HepG2 (cell line): Measurements from ENCODE around the gene CKB. TPM values are rescaled to one million over a fixed set of nuclear protein-coding genes. Genes with fewer than 3 reads are reported as not detected.
A peak's percentile ranks its signal among the peaks of the same experiment; 100 is the strongest.

Source experiments
- DMAP1 ChIP-seq: IDR thresholded peaks from 2 replicates; pipeline ENCODE4 v1.6.1; 2016
- ETV6 ChIP-seq: sonication (generic); formaldehyde crosslinking; conservative IDR thresholded peaks from 2 replicates; pipeline ENCODE4 v1.4.0; 2020; ENCODE audit warnings: missing genetic modification reagents
- FOXJ3 ChIP-seq: sonication (generic); formaldehyde crosslinking; IDR thresholded peaks from 2 replicates; pipeline ENCODE4 v1.4.0; 2020; ENCODE audit warnings: missing genetic modification reagents, mild to moderate bottlenecking, borderline replicate concordance
- HMG20A ChIP-seq: IDR thresholded peaks from 2 replicates; pipeline ENCODE4 v1.6.1; 2016; ENCODE audit warnings: borderline replicate concordance
- NCOA2 ChIP-seq: sonication (generic); formaldehyde crosslinking; IDR thresholded peaks from 2 replicates; pipeline ENCODE4 v1.8.0; 2022; ENCODE audit warnings: inconsistent platforms
- ONECUT2 ChIP-seq: sonication (generic); formaldehyde crosslinking; IDR thresholded peaks from 2 replicates; pipeline ENCODE4 v1.4.0; 2020; ENCODE audit warnings: missing genetic modification reagents
- RBM22 ChIP-seq: fragments of 200-400 bp; formaldehyde crosslinking; optimal IDR thresholded peaks from 2 replicates; pipeline ENCODE3; 2017; ENCODE audit warnings: mild to moderate bottlenecking, low read length, moderate library complexity
- RFX5 ChIP-seq: IDR thresholded peaks from 2 replicates; pipeline ENCODE4 v1.6.1; 2011; ENCODE audit warnings: low read depth, low read length, improper control_type of control experiment
- SIN3A ChIP-seq: IDR thresholded peaks from 2 replicates; pipeline ENCODE4 v1.6.1; 2011; ENCODE audit warnings: low read depth, mild to moderate bottlenecking, control low read depth, low read length, borderline replicate concordance
- SMYD3 ChIP-seq: sonication (generic); formaldehyde crosslinking; IDR thresholded peaks from 2 replicates; pipeline ENCODE4 v1.8.1; 2023; ENCODE audit warnings: mild to moderate bottlenecking, missing genetic modification reagents
- SRF ChIP-seq: IDR thresholded peaks from 2 replicates; pipeline ENCODE4 v1.6.1; 2011; ENCODE audit warnings: mild to moderate bottlenecking, low read depth, low read length, moderate library complexity
- SRSF9 ChIP-seq: fragments of 200-400 bp; formaldehyde crosslinking; IDR thresholded peaks from 2 replicates; pipeline ENCODE4 v1.6.1; 2018; ENCODE audit warnings: borderline replicate concordance, mild to moderate bottlenecking, low read depth, low read length; ENCODE audit not compliant: insufficient read depth, poor library complexity, severe bottlenecking
- YY1 ChIP-seq: IDR thresholded peaks from 2 replicates; pipeline ENCODE4 v1.6.1; 2011; ENCODE audit warnings: low read length, low read depth, moderate library complexity, mild to moderate bottlenecking; ENCODE audit not compliant: insufficient read depth, insufficient replicate concordance
- ZC3H13 ChIP-seq: sonication (generic); formaldehyde crosslinking; IDR thresholded peaks from 2 replicates; pipeline ENCODE4 v1.8.1; 2023; ENCODE audit warnings: mild to moderate bottlenecking, missing genetic modification reagents, moderate library complexity
- ZMAT3 ChIP-seq: sonication (generic); formaldehyde crosslinking; conservative IDR thresholded peaks from 2 replicates; pipeline ENCODE4 v1.7.0; 2021; ENCODE audit warnings: missing genetic modification reagents
- ZSCAN25 ChIP-seq: sonication (generic); formaldehyde crosslinking; IDR thresholded peaks from 2 replicates; pipeline ENCODE4 v1.8.0; 2022; ENCODE audit warnings: mild to moderate bottlenecking, missing genetic modification reagents
- polyA plus RNA-seq, 8 experiments: library from polyadenylated mRNA; depleted of rRNA in 3 of 8; stranded (reverse) in 7 of 8; unstranded in 1 of 8; fragments of >200 nt; fragmentation: Illumina TruSeq in 4 of 8; extraction: Trizol in 4 of 8; gene quantifications; 2 replicates each; pipeline versions ENCODE4 v1.2.1 to v1.2.3, GENCODE V29; 2011 to 2016; ENCODE audit warnings: low read depth in 4 of 8, missing spikeins in 1 of 8, mixed read lengths in 1 of 8; ENCODE audit not compliant: insufficient read depth in 1 of 8
- total RNA-seq, 5 experiments: library from RNA; depleted of rRNA; stranded (reverse); fragments of >200 nt; fragmentation: Illumina TruSeq; extraction: Trizol; gene quantifications; 2 replicates each; pipeline ENCODE4 v1.2.3, GENCODE V29; 2016; ENCODE audit warnings: low read depth in 1 of 5
- TF ChIP-seq, protein P1 (sequence below): sonication (generic); formaldehyde crosslinking; IDR thresholded peaks from 2 replicates; pipeline ENCODE4 v1.8.0; 2022; ENCODE audit warnings: missing genetic modification reagents, mild to moderate bottlenecking, moderate library complexity, borderline replicate concordance
- TF ChIP-seq, protein P2 (sequence below): sonication (generic); formaldehyde crosslinking; conservative IDR thresholded peaks from 2 replicates; pipeline ENCODE4 v1.8.0; 2022; ENCODE audit warnings: mild to moderate bottlenecking, moderate library complexity, missing genetic modification reagents
- TF ChIP-seq, protein P3 (sequence below): sonication (generic); formaldehyde crosslinking; IDR thresholded peaks from 2 replicates; pipeline ENCODE4 v1.4.0; 2020; ENCODE audit warnings: missing genetic modification reagents
- TF ChIP-seq, protein P4 (sequence below): sonication (generic); formaldehyde crosslinking; IDR thresholded peaks from 2 replicates; pipeline ENCODE4 v1.4.0; 2020; ENCODE audit warnings: low read depth, mild to moderate bottlenecking, missing genetic modification reagents

Gene CKB
- total and polyA plus RNA-seq, 2 of the 13 experiments (the other 11 are each of a cell fraction or from before 2014, with no cell fraction given): 82.3 to 217 TPM

DNA sequence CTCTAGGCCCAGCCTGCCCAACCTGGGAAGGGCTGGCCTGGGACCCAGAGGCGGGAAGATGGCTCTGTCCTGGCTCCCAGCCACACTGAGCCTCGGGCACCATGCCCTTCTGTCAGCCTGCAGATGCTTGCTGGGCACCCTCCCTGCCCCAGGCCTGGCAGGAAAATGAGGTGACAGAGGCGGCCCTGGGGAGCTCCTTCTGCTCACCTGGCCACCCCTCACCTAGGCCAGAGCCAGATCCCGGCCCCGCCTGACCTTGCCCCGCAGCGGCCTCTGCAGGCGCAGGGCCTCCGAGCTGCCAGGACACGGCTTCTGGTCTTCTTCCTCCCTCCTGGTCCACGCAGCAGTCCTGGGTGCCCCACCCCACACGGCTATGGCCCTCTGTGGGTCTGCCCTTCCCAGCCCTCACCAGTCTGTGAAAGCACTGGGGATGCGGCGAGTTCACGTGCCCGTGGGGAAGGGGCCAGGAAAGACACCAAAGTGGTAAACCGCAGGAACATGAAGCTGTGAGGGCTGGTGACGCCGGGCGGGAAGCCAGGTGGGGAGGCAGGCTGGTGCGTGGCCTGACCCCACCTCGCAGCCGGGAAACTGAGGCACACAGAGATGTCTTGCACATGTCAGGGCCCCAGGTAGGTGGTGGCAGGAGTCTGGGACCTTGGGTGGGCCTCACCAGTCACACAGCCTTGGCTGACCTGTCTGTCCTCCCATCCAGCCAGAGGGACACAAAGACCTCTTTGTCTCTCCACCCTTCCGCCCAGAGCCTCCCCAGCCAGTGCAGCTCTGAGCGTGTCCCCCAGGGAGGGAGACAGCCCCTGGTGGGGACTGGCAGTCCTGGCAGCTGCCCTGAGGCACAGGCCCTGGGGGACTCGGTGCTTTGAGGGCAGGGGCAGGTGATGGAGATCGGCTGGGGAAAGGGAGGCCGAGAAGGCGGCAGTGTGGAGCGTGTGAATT is 27.0 kb upstream of the CKB start (continued):
- TF ChIP-seq RBM22 (no peak), ZMAT3 (CRISPR knock-in tag) (0 out of 2 replicates have a peak, but pooled peaks have one; percentile 53), HMG20A (CRISPR knock-in tag) (no peak), YY1 (no peak), FOXJ3 (CRISPR knock-in tag) (no peak), DMAP1 (peak; percentile 33; the same call in 1 of the 2 replicates), SMYD3 (CRISPR knock-in tag) (no peak), NCOA2 (CRISPR knock-in tag) (peak; percentile 10; the same call in 1 of the 2 replicates), ONECUT2 (CRISPR knock-in tag) (no peak), RFX5 (no peak), ZC3H13 (CRISPR knock-in tag) (peak; percentile 66; the same call in 1 of the 2 replicates), SIN3A (no peak), ZSCAN25 (no peak), SRSF9 (no peak), ETV6 (CRISPR knock-in tag) (no peak), SRF (no peak)
- TF ChIP-seq, protein P1, sequence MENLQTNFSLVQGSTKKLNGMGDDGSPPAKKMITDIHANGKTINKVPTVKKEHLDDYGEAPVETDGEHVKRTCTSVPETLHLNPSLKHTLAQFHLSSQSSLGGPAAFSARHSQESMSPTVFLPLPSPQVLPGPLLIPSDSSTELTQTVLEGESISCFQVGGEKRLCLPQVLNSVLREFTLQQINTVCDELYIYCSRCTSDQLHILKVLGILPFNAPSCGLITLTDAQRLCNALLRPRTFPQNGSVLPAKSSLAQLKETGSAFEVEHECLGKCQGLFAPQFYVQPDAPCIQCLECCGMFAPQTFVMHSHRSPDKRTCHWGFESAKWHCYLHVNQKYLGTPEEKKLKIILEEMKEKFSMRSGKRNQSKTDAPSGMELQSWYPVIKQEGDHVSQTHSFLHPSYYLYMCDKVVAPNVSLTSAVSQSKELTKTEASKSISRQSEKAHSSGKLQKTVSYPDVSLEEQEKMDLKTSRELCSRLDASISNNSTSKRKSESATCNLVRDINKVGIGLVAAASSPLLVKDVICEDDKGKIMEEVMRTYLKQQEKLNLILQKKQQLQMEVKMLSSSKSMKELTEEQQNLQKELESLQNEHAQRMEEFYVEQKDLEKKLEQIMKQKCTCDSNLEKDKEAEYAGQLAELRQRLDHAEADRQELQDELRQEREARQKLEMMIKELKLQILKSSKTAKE (CRISPR knock-in tag): peak; percentile 68; the same call in 1 of the 2 replicates
- TF ChIP-seq, protein P2, sequence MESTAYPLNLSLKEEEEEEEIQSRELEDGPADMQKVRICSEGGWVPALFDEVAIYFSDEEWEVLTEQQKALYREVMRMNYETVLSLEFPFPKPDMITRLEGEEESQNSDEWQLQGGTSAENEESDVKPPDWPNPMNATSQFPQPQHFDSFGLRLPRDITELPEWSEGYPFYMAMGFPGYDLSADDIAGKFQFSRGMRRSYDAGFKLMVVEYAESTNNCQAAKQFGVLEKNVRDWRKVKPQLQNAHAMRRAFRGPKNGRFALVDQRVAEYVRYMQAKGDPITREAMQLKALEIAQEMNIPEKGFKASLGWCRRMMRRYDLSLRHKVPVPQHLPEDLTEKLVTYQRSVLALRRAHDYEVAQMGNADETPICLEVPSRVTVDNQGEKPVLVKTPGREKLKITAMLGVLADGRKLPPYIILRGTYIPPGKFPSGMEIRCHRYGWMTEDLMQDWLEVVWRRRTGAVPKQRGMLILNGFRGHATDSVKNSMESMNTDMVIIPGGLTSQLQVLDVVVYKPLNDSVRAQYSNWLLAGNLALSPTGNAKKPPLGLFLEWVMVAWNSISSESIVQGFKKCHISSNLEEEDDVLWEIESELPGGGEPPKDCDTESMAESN (CRISPR knock-in tag): no peak
- TF ChIP-seq, protein P3, sequence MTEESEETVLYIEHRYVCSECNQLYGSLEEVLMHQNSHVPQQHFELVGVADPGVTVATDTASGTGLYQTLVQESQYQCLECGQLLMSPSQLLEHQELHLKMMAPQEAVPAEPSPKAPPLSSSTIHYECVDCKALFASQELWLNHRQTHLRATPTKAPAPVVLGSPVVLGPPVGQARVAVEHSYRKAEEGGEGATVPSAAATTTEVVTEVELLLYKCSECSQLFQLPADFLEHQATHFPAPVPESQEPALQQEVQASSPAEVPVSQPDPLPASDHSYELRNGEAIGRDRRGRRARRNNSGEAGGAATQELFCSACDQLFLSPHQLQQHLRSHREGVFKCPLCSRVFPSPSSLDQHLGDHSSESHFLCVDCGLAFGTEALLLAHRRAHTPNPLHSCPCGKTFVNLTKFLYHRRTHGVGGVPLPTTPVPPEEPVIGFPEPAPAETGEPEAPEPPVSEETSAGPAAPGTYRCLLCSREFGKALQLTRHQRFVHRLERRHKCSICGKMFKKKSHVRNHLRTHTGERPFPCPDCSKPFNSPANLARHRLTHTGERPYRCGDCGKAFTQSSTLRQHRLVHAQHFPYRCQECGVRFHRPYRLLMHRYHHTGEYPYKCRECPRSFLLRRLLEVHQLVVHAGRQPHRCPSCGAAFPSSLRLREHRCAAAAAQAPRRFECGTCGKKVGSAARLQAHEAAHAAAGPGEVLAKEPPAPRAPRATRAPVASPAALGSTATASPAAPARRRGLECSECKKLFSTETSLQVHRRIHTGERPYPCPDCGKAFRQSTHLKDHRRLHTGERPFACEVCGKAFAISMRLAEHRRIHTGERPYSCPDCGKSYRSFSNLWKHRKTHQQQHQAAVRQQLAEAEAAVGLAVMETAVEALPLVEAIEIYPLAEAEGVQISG: no peak; the same call in 1 of the 2 replicates
- TF ChIP-seq, protein P4, sequence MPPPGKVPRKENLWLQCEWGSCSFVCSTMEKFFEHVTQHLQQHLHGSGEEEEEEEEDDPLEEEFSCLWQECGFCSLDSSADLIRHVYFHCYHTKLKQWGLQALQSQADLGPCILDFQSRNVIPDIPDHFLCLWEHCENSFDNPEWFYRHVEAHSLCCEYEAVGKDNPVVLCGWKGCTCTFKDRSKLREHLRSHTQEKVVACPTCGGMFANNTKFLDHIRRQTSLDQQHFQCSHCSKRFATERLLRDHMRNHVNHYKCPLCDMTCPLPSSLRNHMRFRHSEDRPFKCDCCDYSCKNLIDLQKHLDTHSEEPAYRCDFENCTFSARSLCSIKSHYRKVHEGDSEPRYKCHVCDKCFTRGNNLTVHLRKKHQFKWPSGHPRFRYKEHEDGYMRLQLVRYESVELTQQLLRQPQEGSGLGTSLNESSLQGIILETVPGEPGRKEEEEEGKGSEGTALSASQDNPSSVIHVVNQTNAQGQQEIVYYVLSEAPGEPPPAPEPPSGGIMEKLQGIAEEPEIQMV (CRISPR knock-in tag): 0 out of 2 replicates have a peak, but pooled peaks have one; percentile 20
